ENCODE measurements around the gene ADAMTS16.
"Not testable (repeated sequence)": the region's sequence is repeated elsewhere in the genome, so short reads cannot be mapped to it uniquely, and the experiment has no call there.

- not testable (repeated sequence) for TF ChIP-seq POLR2A, CTCF (IDR thresholded peaks at IDR 0.05)
Observed at GRCh38 chr5:5137851-5138250, 2.3 kb upstream of the ADAMTS16 start.
